GM23338 (cell line): ENCODE data around the gene CLIC3. TPM values are rescaled to one million over a fixed set of nuclear protein-coding genes. Genes with fewer than 3 reads are reported as not detected.

Experiments
- ATAC-seq: fragments of 200-7000 bp; cut with Tn5 transposase; 3 replicates; pipeline ENCODE4 v1.9.1; 2020
- DNase-seq: peaks from one replicate; pipeline ENCODE4 v3.0.0-alpha.2; 2015; ENCODE audit warnings: low spot score
- H2AFZ ChIP-seq: fragments of 200-600 bp; sonication (generic); 2 replicates; pipeline ENCODE4 v1.8.0; 2016; ENCODE audit warnings: antibody characterized with exemption, mild to moderate bottlenecking, moderate library complexity
- H3F3A ChIP-seq: fragments of 200-600 bp; sonication (generic); replicated peaks from 2 replicates; pipeline ENCODE4 v1.8.0; 2017; ENCODE audit warnings: antibody characterized with exemption, mixed run types, low read depth
- H3K27ac ChIP-seq: fragments of 200-600 bp; sonication (generic); 2 replicates; pipeline ENCODE4 v1.6.1; 2016; ENCODE audit warnings: low read depth
- H3K27me3 ChIP-seq: fragments of 200-600 bp; sonication (generic); 2 replicates; pipeline ENCODE4 v1.8.0; 2016; ENCODE audit warnings: mild to moderate bottlenecking, mixed run types, moderate library complexity; ENCODE audit not compliant: insufficient read depth
- H3K36me3 ChIP-seq: fragments of 200-600 bp; sonication (generic); 2 replicates; pipeline ENCODE4 v1.8.0; 2016; ENCODE audit warnings: mild to moderate bottlenecking; ENCODE audit not compliant: insufficient read depth
- H3K4me1 ChIP-seq: fragments of 200-600 bp; sonication (generic); 2 replicates; pipeline ENCODE4 v1.8.0; 2016; ENCODE audit warnings: mild to moderate bottlenecking, moderate library complexity; ENCODE audit not compliant: insufficient read depth
- H3K4me2 ChIP-seq: fragments of 200-600 bp; sonication (generic); 2 replicates; pipeline ENCODE4 v1.7.1; 2017; ENCODE audit warnings: mixed run types
- H3K4me3 ChIP-seq: fragments of 200-600 bp; sonication (generic); 2 replicates; pipeline ENCODE4 v1.6.1; 2016; ENCODE audit warnings: mixed run types
- H3K79me2 ChIP-seq: fragments of 200-600 bp; sonication (generic); replicated peaks from 2 replicates; pipeline ENCODE4 v1.8.0; 2017; ENCODE audit warnings: mild to moderate bottlenecking; ENCODE audit not compliant: insufficient read depth
- H3K9me2 ChIP-seq: fragments of 200-600 bp; sonication (generic); 2 replicates; pipeline ENCODE4 v1.8.0; 2017; ENCODE audit not compliant: insufficient read depth
- H4K20me1 ChIP-seq: fragments of 200-600 bp; sonication (generic); replicated peaks from 2 replicates; pipeline ENCODE4 v1.8.0; 2017; ENCODE audit warnings: mild to moderate bottlenecking; ENCODE audit not compliant: insufficient read depth
- H3K27ac Mint-ChIP-seq: 2 replicates; pipeline ENCODE4 v1.8.0; 2020; ENCODE audit warnings: inconsistent platforms, mild to moderate bottlenecking, moderate library complexity, mixed read lengths
- H3K27me3 Mint-ChIP-seq: 3 replicates; pipeline ENCODE4 v1.8.0; 2022; ENCODE audit warnings: low read depth, mild to moderate bottlenecking, moderate library complexity, mixed read lengths, inconsistent platforms; ENCODE audit not compliant: insufficient read depth, poor library complexity
- H3K36me3 Mint-ChIP-seq: 3 replicates; pipeline ENCODE4 v1.8.0; 2021; ENCODE audit warnings: low read depth, mild to moderate bottlenecking, inconsistent platforms, moderate library complexity, mixed read lengths
- H3K4me1 Mint-ChIP-seq: 3 replicates; pipeline ENCODE4 v1.8.0; 2020; ENCODE audit warnings: mild to moderate bottlenecking, inconsistent platforms, mixed read lengths
- H3K4me3 Mint-ChIP-seq: 3 replicates; pipeline ENCODE4 v1.8.0; 2021; ENCODE audit warnings: moderate library complexity, mild to moderate bottlenecking, inconsistent platforms, mixed read lengths
- H3K9me3 Mint-ChIP-seq: 3 replicates; pipeline ENCODE4 v1.8.0; 2020; ENCODE audit warnings: moderate library complexity, mild to moderate bottlenecking, inconsistent platforms, mixed read lengths
- ETS1 ChIP-seq: IDR thresholded peaks from 2 replicates; pipeline ENCODE4 v1.6.1; 2016; ENCODE audit warnings: antibody characterized with exemption
- EZH2 ChIP-seq: fragments of 200-600 bp; sonication (generic); IDR thresholded peaks from one replicate; pipeline ENCODE4 v1.8.0; 2017; ENCODE audit warnings: antibody characterized with exemption, mild to moderate bottlenecking, low read depth; ENCODE audit not compliant: unreplicated experiment
- EZH2phosphoT487 ChIP-seq: fragments of 200-600 bp; sonication (generic); IDR thresholded peaks from one replicate; pipeline ENCODE4 v1.8.1; 2018; ENCODE audit warnings: antibody characterized with exemption; ENCODE audit not compliant: unreplicated experiment
- JUNB ChIP-seq: IDR thresholded peaks from one replicate; pipeline ENCODE4 v1.6.1; 2016; ENCODE audit warnings: antibody characterized with exemption; ENCODE audit not compliant: unreplicated experiment
- NANOG ChIP-seq: IDR thresholded peaks from 2 replicates; pipeline ENCODE4 v1.6.1; 2016; ENCODE audit warnings: antibody characterized with exemption, borderline replicate concordance
- POLR2AphosphoS5 ChIP-seq: IDR thresholded peaks from 2 replicates; pipeline ENCODE4 v1.6.1; 2016; ENCODE audit warnings: antibody characterized with exemption, low read depth
- ZNF114 ChIP-seq: fragments of 250-450 bp; sonication (Bioruptor Pico); IDR thresholded peaks from 2 replicates; pipeline ENCODE4 v1.5.0; 2020; ENCODE audit warnings: mild to moderate bottlenecking, moderate library complexity
- ZNF331 ChIP-seq: fragments of 250-450 bp; sonication (Bioruptor Pico); IDR thresholded peaks from 2 replicates; pipeline ENCODE4 v1.5.0; 2020; ENCODE audit warnings: low read depth, mild to moderate bottlenecking, moderate library complexity
- ZNF462 ChIP-seq: fragments of 250-450 bp; sonication (Bioruptor Pico); IDR thresholded peaks from 2 replicates; pipeline ENCODE4 v1.5.0; 2020; ENCODE audit warnings: mild to moderate bottlenecking, moderate library complexity
- polyA plus RNA-seq: library from polyadenylated mRNA; unstranded; fragments of >200 nt; fragmentation: Nextera tagmentation; extraction: Ambion mirVana; gene quantifications from 2 replicates; pipeline ENCODE4 v1.2.1, GENCODE V29; 2016
- total RNA-seq: library from RNA; depleted of rRNA; stranded (reverse); fragments of >200 nt; shearing (Covaris generic); gene quantifications from 2 replicates; pipeline ENCODE4 v1.2.3, GENCODE V29; 2014

Gene CLIC3
- total and polyA plus RNA-seq, 2 experiments from 2014 or later: 0.53 to 0.56 TPM

GRCh38 chr9:136952321-136952850 is 44.0 kb downstream of the CLIC3 start:
- Mint-ChIP-seq H3K9me3 (peaks cover 4% of the 10 kb centered on the region; the same call in 2 of the 3 replicates), H3K36me3 (no peaks in the 10 kb centered on the region; the same call in 2 of the 3 replicates), H3K27me3 (peaks cover 4% of the 10 kb centered on the region), H3K4me3 (no peak overlapping the region), H3K4me1 (peaks cover 4% of the 10 kb centered on the region; the same call in 2 of the 3 replicates), H3K27ac (no peak overlapping the region)
- no peaks in the 10 kb centered on the region; the same call in 1 of the 2 replicates for H3F3A ChIP-seq
- H3K79me2 ChIP-seq: no peaks in the 10 kb centered on the region
- H3K4me1 ChIP-seq: peaks cover 9% of the 10 kb centered on the region
- H3K4me3 ChIP-seq: no peak overlapping the region
- H2AFZ ChIP-seq: no peak overlapping the region
- no peaks in the 10 kb centered on the region for H4K20me1 ChIP-seq
- H3K9me2 ChIP-seq: 0 out of 2 replicates have a peak, but pooled peaks cover 6% of the 10 kb centered on the region
- no peak overlapping the region for H3K4me2 ChIP-seq
- no peak for TF ChIP-seq JUNB
- TF ChIP-seq ZNF331 (CRISPR knock-in tag): no peak
- no peak for TF ChIP-seq ETS1
- TF ChIP-seq POLR2AphosphoS5: no peak
- no peak for TF ChIP-seq ZNF114 (CRISPR knock-in tag)
- no peak for TF ChIP-seq ZNF462 (CRISPR knock-in tag)
- no peak for TF ChIP-seq NANOG
- no peak for TF ChIP-seq EZH2phosphoT487
- no peak for TF ChIP-seq EZH2
- DNase-seq (no peak), ATAC-seq (no peak)
- no peaks in the 10 kb centered on the region for H3K27me3 ChIP-seq
- H3K36me3 ChIP-seq: no peaks in the 10 kb centered on the region
- no peak overlapping the region for H3K27ac ChIP-seq
